ENCODE results near the gene GPRASP2. TPM values are rescaled to one million over a fixed set of nuclear protein-coding genes. Genes with fewer than 3 reads are reported as not detected.

The GPRASP2 gene
- polyA plus RNA-seq, 1 donor from 2014 or later, result 96.4 TPM

GRCh38 chrX:102728646-102729045, 16.4 kb downstream of the GPRASP2 start:
- Histone ChIP-seq H2AFZ (ENCODE audit: low read depth, low read length) (no peak overlapping the region), H3K4me2 (ENCODE audit: low read length) (no peak overlapping the region), H4K20me1 (ENCODE audit: insufficient read depth) (no peaks in the 10 kb centered on the region), H3F3A (ENCODE audit: insufficient read depth, low read length, poor library complexity, severe bottlenecking) (no peaks in the 10 kb centered on the region), H3K27ac (ENCODE audit: low read length) (no peak overlapping the region), H3K79me2 (replicated peaks; ENCODE audit: insufficient read depth, low read length) (no peaks in the 10 kb centered on the region), H3K27me3 (ENCODE audit: insufficient read depth, low read depth, low read length) (no peaks in the 10 kb centered on the region), H3K36me3 (ENCODE audit: insufficient read depth, low read length) (no peaks in the 10 kb centered on the region), H3K9ac (ENCODE audit: low read length) (no peak overlapping the region), H3K9me3 (ENCODE audit: low read length) (no peaks in the 10 kb centered on the region), H3K4me3 (ENCODE audit: low read length) (no peak overlapping the region), H3K9me2 (ENCODE audit: insufficient read depth, low read length) (no peaks in the 10 kb centered on the region)
- TF ChIP-seq SMC3 (conservative IDR thresholded peaks at IDR 0.05; ENCODE audit: poor library complexity), result no peak
- TF ChIP-seq EZH2 (IDR thresholded peaks at IDR 0.05; ENCODE audit: borderline replicate concordance, insufficient read depth, low read length, poor library complexity, severe bottlenecking), result no peak
- no peak for TF ChIP-seq TAF1 (IDR thresholded peaks at IDR 0.05; ENCODE audit: low read depth)
- TF ChIP-seq, protein P1, sequence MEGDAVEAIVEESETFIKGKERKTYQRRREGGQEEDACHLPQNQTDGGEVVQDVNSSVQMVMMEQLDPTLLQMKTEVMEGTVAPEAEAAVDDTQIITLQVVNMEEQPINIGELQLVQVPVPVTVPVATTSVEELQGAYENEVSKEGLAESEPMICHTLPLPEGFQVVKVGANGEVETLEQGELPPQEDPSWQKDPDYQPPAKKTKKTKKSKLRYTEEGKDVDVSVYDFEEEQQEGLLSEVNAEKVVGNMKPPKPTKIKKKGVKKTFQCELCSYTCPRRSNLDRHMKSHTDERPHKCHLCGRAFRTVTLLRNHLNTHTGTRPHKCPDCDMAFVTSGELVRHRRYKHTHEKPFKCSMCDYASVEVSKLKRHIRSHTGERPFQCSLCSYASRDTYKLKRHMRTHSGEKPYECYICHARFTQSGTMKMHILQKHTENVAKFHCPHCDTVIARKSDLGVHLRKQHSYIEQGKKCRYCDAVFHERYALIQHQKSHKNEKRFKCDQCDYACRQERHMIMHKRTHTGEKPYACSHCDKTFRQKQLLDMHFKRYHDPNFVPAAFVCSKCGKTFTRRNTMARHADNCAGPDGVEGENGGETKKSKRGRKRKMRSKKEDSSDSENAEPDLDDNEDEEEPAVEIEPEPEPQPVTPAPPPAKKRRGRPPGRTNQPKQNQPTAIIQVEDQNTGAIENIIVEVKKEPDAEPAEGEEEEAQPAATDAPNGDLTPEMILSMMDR (IDR thresholded peaks at IDR 0.05; ENCODE audit: poor library complexity, severe bottlenecking), result no peak
- no peak for TF ChIP-seq REST (IDR thresholded peaks at IDR 0.05; ENCODE audit: borderline replicate concordance)
- TF ChIP-seq POLR2AphosphoS5 (IDR thresholded peaks at IDR 0.05), result no peak

- Histone ChIP-seq H3K9me3 (ENCODE audit: low read length) (no peaks in the 10 kb centered on the region), H3K4me3 (ENCODE audit: low read length) (no peak overlapping the region), H3K27ac (ENCODE audit: low read length) (no peak overlapping the region), H3K9me2 (ENCODE audit: insufficient read depth, low read length) (no peaks in the 10 kb centered on the region), H3K9ac (ENCODE audit: low read length) (no peak overlapping the region), H2AFZ (ENCODE audit: low read depth, low read length) (no peak overlapping the region), H3K36me3 (ENCODE audit: insufficient read depth, low read length) (no peaks in the 10 kb centered on the region), H3K4me2 (ENCODE audit: low read length) (no peak overlapping the region), H3F3A (ENCODE audit: insufficient read depth, low read length, poor library complexity, severe bottlenecking) (no peaks in the 10 kb centered on the region), H3K79me2 (replicated peaks; ENCODE audit: insufficient read depth, low read length) (no peaks in the 10 kb centered on the region), H3K27me3 (ENCODE audit: insufficient read depth, low read depth, low read length) (no peaks in the 10 kb centered on the region), H4K20me1 (ENCODE audit: insufficient read depth) (no peaks in the 10 kb centered on the region)
- TF ChIP-seq RAD21 (conservative IDR thresholded peaks at IDR 0.05), result no peak
- TF ChIP-seq, protein P1 (IDR thresholded peaks at IDR 0.05; ENCODE audit: poor library complexity, severe bottlenecking), result no peak
- no peak for TF ChIP-seq POLR2AphosphoS5 (IDR thresholded peaks at IDR 0.05)
- no peak for TF ChIP-seq REST (IDR thresholded peaks at IDR 0.05; ENCODE audit: borderline replicate concordance)
- no peak for TF ChIP-seq EZH2 (IDR thresholded peaks at IDR 0.05; ENCODE audit: borderline replicate concordance, insufficient read depth, low read length, poor library complexity, severe bottlenecking)
Measured at GRCh38 chrX:102739657-102740056, 27.4 kb downstream of the GPRASP2 start.
